Nucleus accumbens (tissue), 56 donors: Measurements from ENCODE around the gene CCDC152.
"Not testable (repeated sequence)": the region's sequence is repeated elsewhere in the genome, so short reads cannot be mapped to it uniquely, and the experiment has no call there.

Experiments used
- DNase-seq, 56 donors: peaks; one replicate each; lab custom pipeline; 2025; lab: John Stamatoyannopoulos, UW

CCDC152 gene, protein sequence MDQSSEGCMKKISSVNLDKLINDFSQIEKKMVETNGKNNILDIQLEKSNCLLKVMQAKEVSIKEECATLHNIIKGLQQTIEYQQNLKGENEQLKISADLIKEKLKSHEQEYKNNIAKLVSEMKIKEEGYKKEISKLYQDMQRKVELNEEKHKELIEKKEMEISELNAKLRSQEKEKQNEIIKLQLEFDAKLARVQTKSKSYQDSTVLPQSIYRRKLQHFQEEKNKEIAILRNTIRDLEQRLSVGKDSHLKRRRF

GRCh38 chr5:42756606-42757601 lies at the start of gene CCDC152:
CCDC152 (plus strand) TSS chr5:42756818; CDS start chr5:42759122, 2,304 bp downstream.
- DNase-seq: peak in 27 of 56 donors; percentile 1 to 59 (median 19)

GRCh38 chr5:42715785-42716184 lies 40.8 kb upstream of the CCDC152 start:
- no peak for DNase-seq

DNA sequence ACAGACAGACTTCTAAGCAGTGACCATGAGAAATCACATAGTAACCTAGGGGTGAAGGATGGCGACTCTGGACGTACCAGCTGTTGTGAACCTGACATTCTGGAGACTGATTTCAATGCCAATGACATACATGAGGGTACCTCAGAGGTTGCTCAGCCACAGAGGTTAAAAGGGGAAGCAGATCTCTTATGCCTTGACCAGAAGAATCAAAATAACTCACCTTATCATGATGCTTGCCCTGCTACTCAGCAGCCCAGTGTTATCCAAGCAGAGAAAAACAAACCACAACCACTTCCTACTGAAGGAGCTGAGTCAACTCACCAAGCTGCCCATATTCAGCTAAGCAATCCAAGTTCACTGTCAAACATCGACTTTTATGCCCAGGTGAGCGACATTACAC lies 38.0 kb upstream of the CCDC152 start:
- no peak for DNase-seq

- no peak for DNase-seq
These were observed 37.6 kb upstream of the CCDC152 start for GRCh38 chr5:42719034-42719433.

DNA sequence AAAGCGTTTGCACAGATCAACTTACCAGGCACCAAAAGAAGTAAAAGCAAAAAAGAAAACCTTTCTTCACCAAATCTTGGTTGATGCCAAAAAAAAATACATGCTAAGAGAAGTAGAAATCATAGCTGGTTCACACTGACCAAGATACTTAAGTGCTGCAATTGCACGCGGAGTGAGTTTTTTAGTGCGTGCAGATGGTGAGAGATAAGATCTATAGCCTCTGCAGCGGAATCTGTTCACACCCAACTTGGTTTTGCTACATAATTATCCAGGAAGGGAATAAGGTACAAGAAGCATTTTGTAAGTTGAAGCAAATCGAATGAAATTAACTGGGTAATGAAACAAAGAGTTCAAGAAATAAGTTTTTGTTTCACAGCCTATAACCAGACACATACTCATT lies 36.4 kb upstream of the CCDC152 start:
- no peak for DNase-seq

DNA sequence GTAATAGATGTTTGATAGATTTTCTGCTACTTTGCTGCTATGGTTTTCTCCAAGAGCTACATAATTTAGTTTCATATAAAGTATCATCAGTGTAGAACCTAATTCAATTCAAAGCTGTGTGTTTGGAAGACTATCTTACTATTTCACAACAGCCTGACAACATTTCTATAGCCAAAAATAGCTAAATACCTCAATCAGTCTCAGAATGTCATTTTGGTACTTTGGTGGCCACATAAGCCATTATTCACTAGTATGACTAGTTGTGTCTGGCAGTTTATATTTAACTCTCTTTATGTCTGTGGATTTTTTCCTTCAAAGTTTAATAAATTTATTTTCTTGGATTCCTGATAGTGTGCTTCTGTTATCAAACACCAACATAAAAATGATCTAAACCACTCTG lies 35.1 kb upstream of the CCDC152 start:
- DNase-seq: no peak

GRCh38 chr5:42734531-42735058 lies 22.0 kb upstream of the CCDC152 start:
- not testable (repeated sequence) for DNase-seq

DNA sequence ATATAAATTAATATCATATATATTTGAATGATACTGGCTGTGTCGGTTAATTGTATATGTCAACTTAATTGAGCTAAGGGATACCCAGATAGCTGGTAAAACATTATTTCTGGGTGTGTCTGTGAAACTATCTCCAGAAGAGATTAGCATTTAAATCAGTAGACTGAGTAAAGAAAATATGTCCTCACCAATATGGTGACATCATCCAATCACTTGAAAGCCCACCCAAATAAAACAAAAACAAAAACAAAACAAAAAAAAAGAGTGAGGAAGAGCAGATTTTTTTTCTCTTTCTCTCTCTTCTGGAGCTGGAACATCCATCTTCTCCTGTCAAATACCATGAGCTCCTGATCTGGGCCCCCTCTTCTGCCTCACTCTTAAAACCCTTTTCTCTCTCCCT lies 15.7 kb upstream of the CCDC152 start:
- no peak for DNase-seq

GRCh38 chr5:42745426-42745825 lies 11.2 kb upstream of the CCDC152 start:
- DNase-seq: peak in 3 of 56 donors; percentile 0 to 13 (median 4)

DNA sequence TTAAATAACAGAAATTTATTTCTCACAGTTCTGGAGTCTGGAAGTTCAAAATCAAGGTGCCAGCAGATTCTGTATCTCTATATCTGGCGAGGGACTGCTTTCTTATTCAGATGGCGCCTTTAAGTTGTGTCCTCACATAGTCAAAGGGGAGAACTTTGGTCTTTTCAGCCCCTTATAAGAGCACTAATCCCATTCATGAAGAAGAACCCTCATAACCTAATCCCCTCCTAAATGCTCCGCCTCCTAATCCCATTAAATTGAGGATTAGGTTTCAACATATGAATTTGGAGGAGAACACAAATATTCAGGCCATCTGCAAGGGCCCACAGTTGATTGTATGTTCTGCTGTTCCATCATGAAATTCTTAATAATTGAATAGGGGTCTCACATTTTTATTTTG lies 10.8 kb upstream of the CCDC152 start:
- DNase-seq: no peak

DNA sequence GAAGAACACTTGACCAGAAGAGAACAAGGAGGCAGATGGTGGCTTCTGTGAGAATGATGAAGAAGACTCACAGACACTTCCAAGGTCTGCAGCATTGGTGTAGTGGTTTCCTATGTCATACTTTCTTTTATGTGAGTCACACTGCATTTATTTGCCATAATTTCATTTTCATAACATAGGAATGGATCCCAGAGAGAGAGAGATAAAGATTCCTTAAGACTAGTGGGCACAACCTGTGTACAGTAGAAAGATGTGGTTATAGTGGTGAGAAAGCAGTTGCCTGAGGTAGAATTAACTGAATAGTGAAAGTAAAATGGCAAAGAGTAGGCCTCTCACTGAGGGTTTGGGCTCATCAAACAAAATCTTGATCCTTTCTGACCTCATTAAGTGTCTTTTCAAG lies 7.6 kb upstream of the CCDC152 start:
- no peak for DNase-seq

DNA sequence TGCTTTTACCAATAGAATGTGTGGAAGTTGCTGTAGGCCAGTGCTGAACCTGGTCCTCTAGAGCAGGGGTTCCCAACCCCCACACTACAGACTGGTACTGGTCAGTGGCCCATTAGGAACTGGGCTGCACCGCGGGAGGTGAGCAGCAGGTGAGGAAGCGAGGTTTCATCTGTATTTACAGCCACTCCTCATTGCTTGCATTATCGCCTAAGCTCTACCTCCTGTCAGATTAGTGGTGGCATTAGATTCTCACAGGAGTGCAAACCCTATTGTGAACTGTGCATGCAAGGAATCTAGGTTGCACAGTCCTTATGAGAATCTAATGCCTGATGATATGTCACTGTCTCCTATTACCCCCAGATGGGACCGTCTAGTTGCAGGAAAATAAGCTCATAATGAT lies 6.1 kb upstream of the CCDC152 start:
- DNase-seq: no peak

DNA sequence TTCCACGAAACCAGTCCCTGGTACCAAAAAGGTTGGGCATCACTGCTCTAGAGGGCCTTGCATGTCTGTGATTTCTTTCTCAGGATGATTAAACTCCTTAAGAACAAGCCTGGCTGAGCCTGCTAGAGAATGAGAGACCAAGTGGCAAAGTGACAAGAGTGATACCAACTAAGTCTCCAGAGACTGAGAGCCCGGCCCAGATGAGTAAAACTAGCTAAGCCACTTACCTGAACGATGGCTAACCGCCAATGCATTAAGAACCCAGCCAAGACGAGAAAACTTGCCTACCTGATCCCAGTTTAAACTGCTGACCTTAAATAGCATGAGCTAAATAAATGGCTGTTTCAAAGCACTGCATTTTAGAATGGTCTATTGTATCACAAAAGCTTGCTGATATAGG lies 5.6 kb upstream of the CCDC152 start:
- no peak for DNase-seq

DNA sequence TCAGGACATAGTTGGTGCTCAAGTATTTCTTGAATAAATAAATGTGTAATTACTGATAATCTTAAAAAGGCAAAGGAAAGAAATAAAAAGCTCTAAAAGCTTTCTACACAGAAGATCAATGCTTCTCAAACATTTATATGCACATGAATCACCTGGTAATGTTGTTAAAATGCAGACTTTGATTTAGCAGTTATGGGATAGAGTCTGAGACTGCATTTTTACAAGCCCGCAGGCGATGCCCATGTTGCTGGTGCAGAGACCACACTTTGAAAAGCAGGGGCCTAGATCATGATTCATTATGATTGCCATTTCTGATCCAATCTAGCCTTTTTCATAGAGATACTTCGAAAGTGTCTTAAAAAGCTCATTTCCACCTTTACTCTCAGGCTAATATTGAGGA lies 3.5 kb upstream of the CCDC152 start:
- DNase-seq: no peak

GRCh38 chr5:42759456-42759855 lies 2.8 kb downstream of the CCDC152 start:
- DNase-seq: no peak

GRCh38 chr5:42760426-42760825 lies 3.8 kb downstream of the CCDC152 start:
- no peak for DNase-seq

DNA sequence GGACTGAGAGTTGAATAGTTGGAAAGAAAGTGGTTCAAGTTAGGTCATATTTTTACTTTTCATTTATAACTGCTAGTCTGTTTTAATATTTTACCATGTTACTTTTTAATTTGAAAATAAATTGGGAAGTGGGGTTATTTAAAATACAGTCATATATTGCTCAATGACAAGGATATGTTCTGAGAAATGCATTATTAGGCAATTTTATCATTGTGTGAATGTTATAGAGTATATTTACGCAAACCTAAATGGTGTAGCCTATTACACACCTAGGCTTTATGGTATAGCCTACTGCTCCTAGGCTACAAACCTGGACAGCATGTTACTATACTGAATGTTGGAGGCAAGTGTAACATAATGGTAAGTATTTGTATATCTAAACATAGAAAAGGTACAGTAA lies 5.2 kb downstream of the CCDC152 start:
- DNase-seq: no peak

DNA sequence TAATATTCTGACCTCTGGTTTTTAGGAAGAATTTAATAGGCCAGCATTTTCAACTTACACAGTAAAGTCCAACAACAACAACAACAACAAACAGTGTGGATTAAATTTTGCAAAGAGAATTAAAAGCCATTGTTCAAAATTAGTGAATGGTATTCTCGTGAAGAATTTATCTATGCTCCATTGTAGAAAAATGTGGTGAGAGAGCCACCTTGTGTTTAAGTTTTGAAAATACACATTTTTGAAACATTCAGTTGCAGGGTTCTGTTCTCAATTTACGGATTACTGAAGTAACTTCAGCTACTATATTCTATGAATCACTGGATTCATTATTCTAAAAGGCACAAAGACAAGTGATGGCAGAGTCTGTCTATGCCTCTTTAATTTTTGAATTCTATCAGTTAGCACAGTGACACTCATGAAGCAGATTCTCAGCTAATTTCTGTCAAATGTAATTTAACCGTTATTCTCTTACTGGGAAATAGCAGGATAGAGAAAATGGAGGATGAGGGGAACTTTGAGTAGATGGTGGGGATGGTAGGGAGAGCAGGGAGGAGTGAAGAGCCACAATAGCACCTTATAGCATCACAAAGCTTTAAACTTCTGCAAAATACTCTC lies 11.0 kb downstream of the CCDC152 start:
- no peak for DNase-seq

DNA sequence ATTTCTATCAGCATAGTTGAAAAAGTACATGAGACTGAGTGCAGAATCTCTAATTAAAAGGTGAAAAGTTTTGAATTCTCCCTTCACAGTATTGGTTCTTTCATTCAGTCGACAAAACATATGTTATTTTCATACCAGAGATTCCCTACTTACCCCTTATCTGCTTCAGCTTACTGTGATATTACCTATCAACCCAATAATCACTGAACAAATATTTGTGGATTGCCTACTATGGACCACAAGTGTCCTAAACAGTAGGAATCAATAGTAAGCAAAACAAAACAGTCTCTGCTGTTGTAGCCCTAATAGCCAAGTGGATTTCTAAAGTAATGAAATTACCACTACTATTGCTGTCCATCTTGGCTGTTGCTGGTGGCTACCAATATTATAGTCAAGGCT lies 11.5 kb downstream of the CCDC152 start:
- DNase-seq: no peak

- no peak for DNase-seq
These were observed 13.4 kb downstream of the CCDC152 start for GRCh38 chr5:42770003-42770402.
